ENCODE results near the gene PCDHA5. TPM values are rescaled to one million over a fixed set of nuclear protein-coding genes. Genes with fewer than 3 reads are reported as not detected.

PCDHA5 gene
- total RNA-seq, 1 donor from 2014 or later, result under 0.01 TPM

Other genes with a start within 250 kb of the PCDHA5 start
- gene CD14, start 188.4 kb upstream of the PCDHA5 start, total RNA-seq, result 1.3 TPM in 1 of 2 replicates, not detected in the other
- gene TMCO6, start 182.2 kb upstream of the PCDHA5 start, total RNA-seq, result 15.2 and 17.6 TPM in 2 replicates
- 49.5 and 63.3 TPM in 2 replicates for gene NDUFA2, start 174.0 kb upstream of the PCDHA5 start, total RNA-seq
- 35.7 and 39.6 TPM in 2 replicates for gene IK, start 173.8 kb upstream of the PCDHA5 start, total RNA-seq
- 15.1 and 18.1 TPM in 2 replicates for gene WDR55, start 156.7 kb upstream of the PCDHA5 start, total RNA-seq
- gene DND1, start 148.0 kb upstream of the PCDHA5 start, total RNA-seq, result under 0.01 and 0.33 TPM in 2 replicates
- 53.9 and 78.2 TPM in 2 replicates for gene HARS1, start 130.2 kb upstream of the PCDHA5 start, total RNA-seq
- 22.0 and 25.0 TPM in 2 replicates for gene HARS2, start 130.2 kb upstream of the PCDHA5 start, total RNA-seq
- gene ZMAT2, start 121.2 kb upstream of the PCDHA5 start, total RNA-seq, result 8.8 and 10.4 TPM in 2 replicates
- under 0.01 and 0.16 TPM in 2 replicates for gene PCDHA1, start 35.5 kb upstream of the PCDHA5 start, total RNA-seq
- under 0.01 TPM in 1 of 2 replicates, not detected in the other for gene PCDHA2, start 26.8 kb upstream of the PCDHA5 start, total RNA-seq
- gene PCDHA3, start 20.6 kb upstream of the PCDHA5 start, total RNA-seq, result under 0.01 and 0.13 TPM in 2 replicates
- 0.16 and 1.3 TPM in 2 replicates for gene PCDHA4, start 14.5 kb upstream of the PCDHA5 start, total RNA-seq
- 1.0 TPM in 1 of 2 replicates, not detected in the other for gene PCDHA6, start 6.3 kb downstream of the PCDHA5 start, total RNA-seq
- gene PCDHA7, start 12.7 kb downstream of the PCDHA5 start, total RNA-seq, result 0.51 TPM in 1 of 2 replicates, not detected in the other
- gene PCDHA8, start 19.6 kb downstream of the PCDHA5 start, total RNA-seq, result 0.13 TPM in 1 of 2 replicates, not detected in the other
- under 0.01 TPM in 1 of 2 replicates, not detected in the other for gene PCDHA9, start 26.8 kb downstream of the PCDHA5 start, total RNA-seq
- 0.13 TPM in 1 of 2 replicates, not detected in the other for gene PCDHA10, start 34.3 kb downstream of the PCDHA5 start, total RNA-seq
- 0.16 TPM in 1 of 2 replicates, not detected in the other for gene PCDHA11, start 47.3 kb downstream of the PCDHA5 start, total RNA-seq
- 0.25 TPM in 1 of 2 replicates, not detected in the other for gene PCDHA12, start 53.7 kb downstream of the PCDHA5 start, total RNA-seq
- not detected in 2 replicates for gene PCDHA13, start 60.5 kb downstream of the PCDHA5 start, total RNA-seq
- under 0.01 TPM in 1 of 2 replicates, not detected in the other for gene PCDHAC1, start 104.7 kb downstream of the PCDHA5 start, total RNA-seq
- 0.25 and 0.65 TPM in 2 replicates for gene PCDHAC2, start 144.9 kb downstream of the PCDHA5 start, total RNA-seq
- not detected in 2 replicates for gene PCDHB1, start 229.8 kb downstream of the PCDHA5 start, total RNA-seq